ENCODE measurements around the gene SNX11. TPM values are rescaled to one million over a fixed set of nuclear protein-coding genes. Genes with fewer than 3 reads are reported as not detected.
"Not testable (repeated sequence)": the region's sequence is repeated elsewhere in the genome, so short reads cannot be mapped to it uniquely, and the experiment has no call there.

SNX11 gene
- total RNA-seq, 1 experiment from 2014 or later = 28.1 TPM

DNA sequence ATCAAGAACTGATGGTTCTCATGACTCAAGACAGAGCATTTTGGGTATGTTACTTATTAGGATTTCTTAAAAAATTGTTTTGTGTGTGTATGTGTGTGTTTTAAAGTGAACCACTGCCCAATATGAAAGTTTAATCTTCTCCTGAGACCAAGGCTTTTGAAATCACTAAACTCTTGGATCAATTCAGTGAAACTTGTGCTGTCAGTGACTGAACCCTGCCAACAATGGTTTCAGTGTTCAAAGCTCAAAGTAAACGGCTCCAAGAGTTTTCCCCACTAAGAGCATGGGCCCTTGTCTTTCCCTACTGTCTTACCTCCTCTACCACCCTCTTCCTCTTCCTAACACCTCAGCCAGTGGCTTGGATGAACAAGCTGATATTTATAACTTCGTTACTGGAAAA lies 37.4 kb upstream of the SNX11 start:
- H3K27ac ChIP-seq (ENCODE audit: low read length) = no peak overlapping the region
- ChIA-PET POLR2A (no interaction called here), CTCF (no interaction called here)
- BruUV-seq (replicated peaks) = TSS peak; percentile 99
- in situ Hi-C loops (cut with HindIII; ENCODE audit: low pct_unique_long_range_greater_than_20kb, low sequenced_read_pairs) = no loop called here
- intact Hi-C loops (cut with micrococcal nuclease; ENCODE audit: unreplicated experiment) = no loop called here
- H3K9me3 ChIP-seq (ENCODE audit: control insufficient read depth, insufficient read depth, low read depth, low read length) = no peaks in the 10 kb centered on the region
- H3K27me3 ChIP-seq (ENCODE audit: control insufficient read depth, insufficient read depth, low read length) = no peaks in the 10 kb centered on the region
- peaks cover 9% of the 10 kb centered on the region for H3K36me3 ChIP-seq (ENCODE audit: control insufficient read depth, insufficient read depth, low read length)
- DNase-seq (ENCODE audit: low read depth, low spot score) (no peak), ATAC-seq (no peak)
- no peak overlapping the region for H3K4me3 ChIP-seq (ENCODE audit: low read depth in 2 of 2, low read length in 2 of 2)
- TF ChIP-seq, protein P1, sequence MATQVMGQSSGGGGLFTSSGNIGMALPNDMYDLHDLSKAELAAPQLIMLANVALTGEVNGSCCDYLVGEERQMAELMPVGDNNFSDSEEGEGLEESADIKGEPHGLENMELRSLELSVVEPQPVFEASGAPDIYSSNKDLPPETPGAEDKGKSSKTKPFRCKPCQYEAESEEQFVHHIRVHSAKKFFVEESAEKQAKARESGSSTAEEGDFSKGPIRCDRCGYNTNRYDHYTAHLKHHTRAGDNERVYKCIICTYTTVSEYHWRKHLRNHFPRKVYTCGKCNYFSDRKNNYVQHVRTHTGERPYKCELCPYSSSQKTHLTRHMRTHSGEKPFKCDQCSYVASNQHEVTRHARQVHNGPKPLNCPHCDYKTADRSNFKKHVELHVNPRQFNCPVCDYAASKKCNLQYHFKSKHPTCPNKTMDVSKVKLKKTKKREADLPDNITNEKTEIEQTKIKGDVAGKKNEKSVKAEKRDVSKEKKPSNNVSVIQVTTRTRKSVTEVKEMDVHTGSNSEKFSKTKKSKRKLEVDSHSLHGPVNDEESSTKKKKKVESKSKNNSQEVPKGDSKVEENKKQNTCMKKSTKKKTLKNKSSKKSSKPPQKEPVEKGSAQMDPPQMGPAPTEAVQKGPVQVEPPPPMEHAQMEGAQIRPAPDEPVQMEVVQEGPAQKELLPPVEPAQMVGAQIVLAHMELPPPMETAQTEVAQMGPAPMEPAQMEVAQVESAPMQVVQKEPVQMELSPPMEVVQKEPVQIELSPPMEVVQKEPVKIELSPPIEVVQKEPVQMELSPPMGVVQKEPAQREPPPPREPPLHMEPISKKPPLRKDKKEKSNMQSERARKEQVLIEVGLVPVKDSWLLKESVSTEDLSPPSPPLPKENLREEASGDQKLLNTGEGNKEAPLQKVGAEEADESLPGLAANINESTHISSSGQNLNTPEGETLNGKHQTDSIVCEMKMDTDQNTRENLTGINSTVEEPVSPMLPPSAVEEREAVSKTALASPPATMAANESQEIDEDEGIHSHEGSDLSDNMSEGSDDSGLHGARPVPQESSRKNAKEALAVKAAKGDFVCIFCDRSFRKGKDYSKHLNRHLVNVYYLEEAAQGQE (IDR thresholded peaks at IDR 0.05; ENCODE audit: insufficient read depth in 1 of 2, low read depth in 2 of 2, low read length in 1 of 2) = no peak
- TF ChIP-seq POLR2AphosphoS5 (IDR thresholded peaks at IDR 0.05; ENCODE audit: low read depth, low read length) = no peak
- TF ChIP-seq TCF7L2 (IDR thresholded peaks at IDR 0.05; ENCODE audit: low read depth, low read length) = no peak
- no peak for TF ChIP-seq SIN3A (IDR thresholded peaks at IDR 0.05; ENCODE audit: borderline replicate concordance, insufficient read depth, low read depth, low read length)
- TF ChIP-seq, protein P2, sequence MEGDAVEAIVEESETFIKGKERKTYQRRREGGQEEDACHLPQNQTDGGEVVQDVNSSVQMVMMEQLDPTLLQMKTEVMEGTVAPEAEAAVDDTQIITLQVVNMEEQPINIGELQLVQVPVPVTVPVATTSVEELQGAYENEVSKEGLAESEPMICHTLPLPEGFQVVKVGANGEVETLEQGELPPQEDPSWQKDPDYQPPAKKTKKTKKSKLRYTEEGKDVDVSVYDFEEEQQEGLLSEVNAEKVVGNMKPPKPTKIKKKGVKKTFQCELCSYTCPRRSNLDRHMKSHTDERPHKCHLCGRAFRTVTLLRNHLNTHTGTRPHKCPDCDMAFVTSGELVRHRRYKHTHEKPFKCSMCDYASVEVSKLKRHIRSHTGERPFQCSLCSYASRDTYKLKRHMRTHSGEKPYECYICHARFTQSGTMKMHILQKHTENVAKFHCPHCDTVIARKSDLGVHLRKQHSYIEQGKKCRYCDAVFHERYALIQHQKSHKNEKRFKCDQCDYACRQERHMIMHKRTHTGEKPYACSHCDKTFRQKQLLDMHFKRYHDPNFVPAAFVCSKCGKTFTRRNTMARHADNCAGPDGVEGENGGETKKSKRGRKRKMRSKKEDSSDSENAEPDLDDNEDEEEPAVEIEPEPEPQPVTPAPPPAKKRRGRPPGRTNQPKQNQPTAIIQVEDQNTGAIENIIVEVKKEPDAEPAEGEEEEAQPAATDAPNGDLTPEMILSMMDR (IDR thresholded peaks at IDR 0.05) = no peak
- peaks cover 5% of the 10 kb centered on the region; the same call in 1 of the 2 replicates for H3K4me1 ChIP-seq (ENCODE audit: control insufficient read depth, insufficient read depth, low read length)

DNA sequence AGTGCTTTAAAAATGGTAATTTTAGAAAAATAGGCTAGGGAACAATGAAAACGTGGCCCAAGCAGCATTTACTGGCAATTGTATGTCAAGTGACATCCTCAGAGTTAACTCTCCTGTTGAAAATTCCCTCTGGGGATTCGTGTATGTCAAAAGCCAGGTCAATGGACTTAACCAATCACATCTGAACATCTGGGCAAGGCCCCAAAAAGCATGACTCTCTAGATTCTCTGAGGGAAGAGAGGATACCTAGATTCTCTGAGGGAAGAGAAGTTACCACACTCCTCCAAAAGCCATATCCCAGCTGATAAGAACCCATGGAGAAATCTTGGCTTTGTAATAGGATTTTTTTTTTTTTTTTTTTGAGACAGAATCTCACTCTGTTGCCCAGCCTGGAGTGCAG lies 35.9 kb upstream of the SNX11 start:
- in situ Hi-C loops (cut with HindIII; ENCODE audit: low pct_unique_long_range_greater_than_20kb, low sequenced_read_pairs) (no loop called here), intact Hi-C loops (cut with micrococcal nuclease; ENCODE audit: unreplicated experiment) (no loop called here)
- no peak for DNase-seq (ENCODE audit: low read depth, low spot score)
- ChIA-PET CTCF (interaction anchor here (0.7 kb wide), 1 partner anchor 22 kb away, joined by 5 read pairs; no protein-coding TSS in a partner anchor), POLR2A (no interaction called here)
- Histone ChIP-seq H3K27me3 (ENCODE audit: control insufficient read depth, insufficient read depth, low read length) (no peaks in the 10 kb centered on the region), H3K36me3 (ENCODE audit: control insufficient read depth, insufficient read depth, low read length) (peaks cover 12% of the 10 kb centered on the region), H3K9me3 (ENCODE audit: control insufficient read depth, insufficient read depth, low read depth, low read length) (no peaks in the 10 kb centered on the region), H3K27ac (ENCODE audit: low read length) (no peak overlapping the region), H3K4me3 (ENCODE audit: low read depth in 2 of 2, low read length in 2 of 2) (no peak overlapping the region), H3K4me1 (ENCODE audit: control insufficient read depth, insufficient read depth, low read length) (peaks cover 5% of the 10 kb centered on the region; the same call in 1 of the 2 replicates)
- no peak for ATAC-seq
- TF ChIP-seq SIN3A (IDR thresholded peaks at IDR 0.05; ENCODE audit: borderline replicate concordance, insufficient read depth, low read depth, low read length) (no peak), TCF7L2 (IDR thresholded peaks at IDR 0.05; ENCODE audit: low read depth, low read length) (no peak)
- TF ChIP-seq, protein P1 (IDR thresholded peaks at IDR 0.05; ENCODE audit: insufficient read depth in 1 of 2, low read depth in 2 of 2, low read length in 1 of 2) = no peak
- BruUV-seq (replicated peaks) = no TSS peak

DNA sequence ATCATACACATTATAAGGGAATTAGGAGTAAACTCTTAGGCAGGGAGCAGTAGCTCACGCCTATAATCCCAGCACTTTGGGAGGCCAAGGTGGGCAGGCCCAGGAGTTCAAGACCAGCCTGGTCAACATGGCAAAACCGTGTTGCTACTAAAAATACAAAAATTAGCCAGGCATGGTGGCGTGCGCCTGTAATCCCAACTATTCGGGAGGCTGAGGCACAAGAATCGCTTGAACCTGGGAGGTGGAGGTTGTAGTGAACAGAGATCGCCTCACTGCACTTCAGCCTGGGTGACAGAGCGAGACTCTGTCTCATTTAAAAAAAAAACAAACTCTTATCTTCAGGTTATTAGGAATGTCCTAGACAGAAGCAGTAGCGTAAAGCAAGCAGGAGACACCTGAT lies 34.8 kb upstream of the SNX11 start:
- DNase-seq (ENCODE audit: low read depth, low spot score); BruUV-seq (replicated peaks); in situ Hi-C loops (cut with HindIII; ENCODE audit: low pct_unique_long_range_greater_than_20kb, low sequenced_read_pairs); H3K4me1 ChIP-seq (ENCODE audit: control insufficient read depth, insufficient read depth, low read length); H3K9me3 ChIP-seq (ENCODE audit: control insufficient read depth, insufficient read depth, low read depth, low read length); H3K4me3 ChIP-seq (ENCODE audit: low read depth in 2 of 2, low read length in 2 of 2); intact Hi-C loops (cut with micrococcal nuclease; ENCODE audit: unreplicated experiment); ATAC-seq; H3K27ac ChIP-seq (ENCODE audit: low read length); H3K27me3 ChIP-seq (ENCODE audit: control insufficient read depth, insufficient read depth, low read length): not testable (repeated sequence)
- CTCF ChIA-PET = interaction anchor here (0.6 kb wide), 1 partner anchor 95 kb away, joined by 9 read pairs; no protein-coding TSS in a partner anchor
- POLR2A ChIA-PET = interaction anchor here (0.6 kb wide), 1 partner anchor 561 kb away, joined by 4 read pairs; no protein-coding TSS in a partner anchor
- peaks cover 12% of the 10 kb centered on the region for H3K36me3 ChIP-seq (ENCODE audit: control insufficient read depth, insufficient read depth, low read length)

DNA sequence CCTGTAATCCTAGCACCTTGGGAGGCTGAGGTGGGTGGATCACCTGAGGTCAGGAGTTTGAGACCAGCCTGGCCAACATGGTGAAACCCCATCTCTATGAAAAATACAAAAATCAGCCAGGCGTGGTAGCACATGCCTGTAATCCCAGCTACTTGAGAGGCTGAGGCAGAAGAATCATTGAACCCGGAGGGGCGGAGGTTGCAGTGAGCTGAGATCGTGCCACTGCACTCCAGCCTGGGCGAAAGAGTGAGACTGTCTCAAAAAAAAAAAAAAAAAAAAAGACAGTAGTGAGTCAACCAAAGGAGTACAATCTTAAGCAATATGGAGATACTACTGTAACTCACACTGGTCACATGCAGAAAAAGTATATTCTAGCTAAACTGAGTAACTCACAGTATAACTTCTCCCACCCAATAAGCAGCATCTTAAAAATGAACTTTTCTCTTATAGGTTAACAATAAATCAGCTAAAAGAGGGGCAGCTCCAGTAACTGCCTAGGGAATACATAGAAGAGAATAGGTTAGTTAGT lies 33.9 kb upstream of the SNX11 start:
- H3K4me3 ChIP-seq (ENCODE audit: low read depth in 2 of 2, low read length in 2 of 2); ATAC-seq; H3K9me3 ChIP-seq (ENCODE audit: control insufficient read depth, insufficient read depth, low read depth, low read length); H3K4me1 ChIP-seq (ENCODE audit: control insufficient read depth, insufficient read depth, low read length); POLR2A ChIA-PET; H3K27me3 ChIP-seq (ENCODE audit: control insufficient read depth, insufficient read depth, low read length); in situ Hi-C loops (cut with HindIII; ENCODE audit: low pct_unique_long_range_greater_than_20kb, low sequenced_read_pairs); BruUV-seq (replicated peaks); H3K27ac ChIP-seq (ENCODE audit: low read length); DNase-seq (ENCODE audit: low read depth, low spot score): not testable (repeated sequence)
- CTCF ChIA-PET = interaction anchor here (1.1 kb wide), 1 partner anchor 19 kb away, joined by 3 read pairs; no protein-coding TSS in a partner anchor
- intact Hi-C loops (cut with micrococcal nuclease; ENCODE audit: unreplicated experiment) = loop anchor here (1.0 kb wide), 1 partner anchor 47 kb away; no protein-coding TSS in a partner anchor
- peaks cover 12% of the 10 kb centered on the region for H3K36me3 ChIP-seq (ENCODE audit: control insufficient read depth, insufficient read depth, low read length)
